Stimulated activated naive CD4-positive, alpha-beta T cell (primary cell): ENCODE measurements around the gene NKAPD1.
"Not testable (repeated sequence)": the region's sequence is repeated elsewhere in the genome, so short reads cannot be mapped to it uniquely, and the experiment has no call there.

ENCODE experiments used
- DNase-seq, 6 experiments: peaks; one replicate each; lab custom pipeline; 2025; lab: John Stamatoyannopoulos, UW

The NKAPD1 gene, protein sequence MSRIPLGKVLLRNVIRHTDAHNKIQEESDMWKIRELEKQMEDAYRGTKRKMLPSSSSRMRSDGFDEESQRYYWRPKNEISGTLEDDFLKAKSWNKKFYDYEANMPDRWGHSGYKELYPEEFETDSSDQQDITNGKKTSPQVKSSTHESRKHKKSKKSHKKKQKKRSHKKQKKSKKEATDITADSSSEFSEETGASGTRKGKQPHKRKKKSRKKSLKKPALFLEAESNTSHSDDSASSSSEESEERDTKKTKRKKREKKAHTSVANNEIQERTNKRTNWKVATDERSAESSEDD

DNA sequence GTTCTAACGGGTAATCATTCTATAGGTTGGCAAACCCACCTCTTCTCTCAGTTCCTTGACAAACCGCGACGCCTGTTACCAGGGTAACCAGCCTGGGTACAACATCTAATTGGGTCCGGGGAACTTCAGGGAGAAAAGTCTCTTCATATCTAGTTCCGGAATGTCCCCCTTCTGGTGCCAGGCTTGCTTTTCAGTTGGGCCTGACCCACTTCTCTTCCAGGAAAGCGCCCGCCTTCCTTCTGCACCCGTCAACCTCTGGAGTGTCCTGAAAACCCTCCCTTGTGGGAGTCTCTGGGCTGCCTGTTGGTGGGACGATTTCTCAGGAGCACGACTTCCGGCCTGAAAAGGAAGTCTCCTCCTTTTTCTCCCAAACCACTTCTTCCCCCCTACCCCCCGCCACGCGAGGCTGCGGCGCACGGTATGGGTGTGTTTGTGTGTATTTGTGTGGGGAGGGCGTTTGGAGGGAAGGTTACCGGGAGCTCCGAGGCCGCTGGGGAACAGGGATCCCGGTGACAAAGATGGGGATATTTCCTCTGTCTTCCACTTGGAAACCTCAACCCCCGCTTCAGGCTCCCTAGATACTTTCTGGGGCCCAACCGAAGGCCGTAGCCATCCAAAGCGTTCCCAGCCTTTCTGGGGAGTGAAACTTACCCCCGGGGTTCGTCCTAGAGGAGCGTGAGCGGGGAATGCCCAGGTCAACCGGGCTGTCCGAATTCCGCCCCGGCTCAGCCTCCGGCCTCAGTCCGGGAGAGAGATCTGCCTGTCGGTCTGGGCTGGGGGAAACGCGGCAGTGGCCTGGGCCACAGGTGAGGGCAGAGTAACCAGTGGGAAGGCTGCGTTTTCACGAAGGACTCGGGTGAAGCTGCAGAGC, at the start of gene NKAPD1, which contains the start of gene PIH1D2:
NKAPD1 (plus strand) TSS at position 359 of the 871 bp plus-strand sequence. CDS start 1,276 bp downstream, outside the sequence.
PIH1D2 (minus strand) TSS at position 77 of the 871 bp plus-strand sequence. CDS start 843 bp downstream, outside the sequence.
- peak; percentile 75 to 90 (median 77) for DNase-seq

DNA sequence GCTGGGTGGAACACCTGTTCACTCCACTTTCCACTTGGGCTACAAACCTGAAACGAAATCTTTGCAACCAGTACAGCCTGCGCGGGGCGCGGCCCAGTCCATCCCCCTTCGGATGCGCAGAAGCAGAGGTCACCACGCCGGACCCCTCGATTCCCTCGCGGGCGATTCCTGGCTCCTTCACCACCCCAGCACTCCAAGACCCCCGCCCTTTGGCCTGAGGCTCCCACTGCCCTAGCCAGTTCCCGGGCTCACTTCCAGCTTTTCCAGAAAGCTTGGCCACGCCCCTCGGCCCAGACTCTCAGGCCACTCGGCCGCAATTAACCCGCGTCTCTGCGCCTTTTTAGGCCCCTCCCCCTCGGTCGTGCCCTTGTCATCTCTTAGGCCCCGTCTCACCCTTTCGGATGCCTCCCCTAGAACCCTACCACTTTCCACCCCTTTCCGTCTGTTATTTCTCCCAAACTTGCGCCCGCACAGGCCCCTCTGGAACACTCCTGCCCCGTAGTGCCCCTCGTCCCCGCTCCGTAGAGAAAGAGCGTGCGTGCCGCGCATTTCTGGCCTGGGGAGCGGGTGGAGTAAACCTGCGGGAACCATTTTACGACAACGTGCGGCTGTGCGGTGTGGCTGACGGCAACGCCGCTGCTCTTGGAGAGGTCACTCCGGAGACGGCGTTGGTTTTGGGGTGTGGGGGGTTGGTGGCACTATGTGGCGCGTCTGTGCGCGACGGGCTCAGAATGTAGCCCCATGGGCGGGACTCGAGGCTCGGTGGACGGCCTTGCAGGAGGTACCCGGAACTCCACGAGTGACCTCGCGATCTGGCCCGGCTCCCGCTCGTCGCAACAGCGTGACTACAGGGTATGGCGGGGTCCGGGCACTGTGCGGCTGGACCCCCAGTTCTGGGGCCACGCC, 49.1 kb upstream of the NKAPD1 start, which contains the start of gene DLAT:
DLAT (plus strand) TSS at position 636 of the 906 bp plus-strand sequence; CDS start at position 701, 65 bp downstream.
- peak; percentile 70 to 86 (median 74) for DNase-seq

DNA sequence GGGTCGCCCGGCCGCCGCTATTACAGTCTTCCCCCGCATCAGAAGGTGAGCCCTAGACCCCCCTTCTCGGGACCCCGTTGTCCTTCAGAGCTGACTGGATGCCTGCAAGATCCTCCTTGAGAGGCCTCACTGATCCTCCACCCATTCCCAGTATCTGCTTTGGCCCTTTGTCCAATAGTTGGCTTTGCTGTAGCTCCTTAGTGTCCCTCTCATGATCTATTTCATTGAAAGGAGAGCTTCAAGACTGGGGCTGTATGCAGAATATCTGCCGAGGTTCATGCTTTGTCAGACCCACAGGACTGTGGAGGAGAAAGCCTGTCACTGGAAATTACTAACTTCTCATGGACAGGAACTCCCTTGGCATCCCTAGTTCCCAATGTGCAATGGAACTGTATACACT, 48.4 kb upstream of the NKAPD1 start:
- DNase-seq, result peak in 1 of 6 experiments; percentile 42

DNA sequence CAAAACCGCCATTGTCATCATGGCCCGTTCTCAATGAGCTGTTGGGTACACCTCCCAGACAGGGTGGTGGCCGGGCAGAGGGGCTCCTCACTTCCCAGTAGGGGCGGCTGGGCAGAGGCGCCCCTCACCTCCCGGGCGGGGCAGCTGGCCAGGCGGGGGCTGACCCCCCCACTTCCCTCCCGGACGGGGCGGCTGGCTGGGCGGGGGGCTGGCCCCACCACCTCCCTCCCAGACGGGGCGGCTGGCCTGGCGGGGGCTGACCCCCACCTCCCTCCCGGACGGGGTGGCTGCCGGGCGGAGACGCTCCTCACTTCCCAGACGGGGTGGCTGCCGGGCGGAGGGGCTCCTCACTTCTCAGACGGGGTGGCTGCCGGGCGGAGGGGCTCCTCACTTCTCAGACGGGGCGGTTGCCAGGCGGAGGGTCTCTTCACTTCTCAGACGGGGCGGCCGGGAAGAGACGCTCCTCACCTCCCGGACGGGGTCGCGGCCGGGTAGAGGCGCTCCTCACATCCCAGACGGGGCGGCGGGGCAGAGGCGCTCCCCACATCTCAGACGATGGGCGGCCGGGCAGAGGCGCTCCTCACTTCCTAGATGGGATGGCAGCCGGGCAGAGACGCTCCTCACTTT, 47.2 kb upstream of the NKAPD1 start:
- not testable (repeated sequence) for DNase-seq

DNA sequence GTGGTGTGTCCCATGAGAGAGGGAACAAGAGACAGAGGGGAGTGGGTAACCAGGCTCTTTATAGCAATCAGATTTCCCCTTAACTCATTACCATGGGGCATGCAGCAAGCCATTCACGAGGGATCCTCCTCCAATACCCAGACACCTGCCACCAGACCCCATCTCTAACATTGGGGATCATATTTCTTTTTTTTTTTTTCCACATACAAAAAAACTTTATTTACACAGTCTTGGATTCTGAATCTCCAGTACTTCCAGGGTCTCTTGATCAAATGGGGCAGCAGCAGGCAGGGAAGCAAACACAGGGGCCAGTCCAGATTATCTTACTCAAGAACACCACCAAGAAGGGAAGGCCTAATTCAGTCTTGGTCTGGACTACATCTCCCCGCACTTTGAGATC, 44.6 kb upstream of the NKAPD1 start:
- DNase-seq, result no peak

DNA sequence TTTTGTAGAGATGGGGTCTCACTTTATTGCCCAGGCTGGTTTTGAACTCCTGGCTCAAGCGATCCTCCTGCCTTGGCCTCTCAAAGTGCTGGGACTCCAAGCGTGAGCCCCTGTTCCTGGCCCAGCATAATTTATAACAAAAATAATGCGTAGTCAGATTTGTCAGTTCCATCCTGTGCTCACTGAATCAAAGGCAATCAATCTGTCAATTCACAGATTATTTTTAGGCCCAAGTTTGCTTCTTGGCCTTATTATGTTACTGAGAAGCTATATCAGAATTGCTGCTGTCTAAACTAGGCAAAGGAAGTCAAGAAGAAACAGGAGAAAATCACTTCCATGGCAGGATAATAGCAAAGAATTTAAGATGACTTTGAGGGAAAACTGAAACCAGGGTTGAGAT, 40.2 kb upstream of the NKAPD1 start:
- DNase-seq, result no peak

DNA sequence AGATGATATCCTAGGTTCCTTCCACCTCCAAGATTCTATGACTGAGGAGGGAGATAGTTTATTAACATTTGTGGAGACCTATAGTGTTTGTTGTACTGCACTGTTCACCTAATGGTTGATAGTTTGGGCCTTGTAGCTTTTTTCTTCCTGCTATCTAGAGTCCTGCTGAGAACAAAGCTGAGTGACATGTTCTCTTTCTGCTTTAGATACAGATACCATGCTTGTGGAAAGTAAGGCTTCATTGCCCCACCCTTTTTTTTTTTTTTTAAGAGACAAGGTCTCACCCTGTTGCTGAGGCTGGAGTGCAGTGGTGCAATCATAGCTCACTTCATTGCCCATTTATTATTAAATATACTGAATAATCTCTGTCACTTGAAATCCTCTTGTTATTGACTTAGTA, 36.6 kb upstream of the NKAPD1 start:
- no peak for DNase-seq

DNA sequence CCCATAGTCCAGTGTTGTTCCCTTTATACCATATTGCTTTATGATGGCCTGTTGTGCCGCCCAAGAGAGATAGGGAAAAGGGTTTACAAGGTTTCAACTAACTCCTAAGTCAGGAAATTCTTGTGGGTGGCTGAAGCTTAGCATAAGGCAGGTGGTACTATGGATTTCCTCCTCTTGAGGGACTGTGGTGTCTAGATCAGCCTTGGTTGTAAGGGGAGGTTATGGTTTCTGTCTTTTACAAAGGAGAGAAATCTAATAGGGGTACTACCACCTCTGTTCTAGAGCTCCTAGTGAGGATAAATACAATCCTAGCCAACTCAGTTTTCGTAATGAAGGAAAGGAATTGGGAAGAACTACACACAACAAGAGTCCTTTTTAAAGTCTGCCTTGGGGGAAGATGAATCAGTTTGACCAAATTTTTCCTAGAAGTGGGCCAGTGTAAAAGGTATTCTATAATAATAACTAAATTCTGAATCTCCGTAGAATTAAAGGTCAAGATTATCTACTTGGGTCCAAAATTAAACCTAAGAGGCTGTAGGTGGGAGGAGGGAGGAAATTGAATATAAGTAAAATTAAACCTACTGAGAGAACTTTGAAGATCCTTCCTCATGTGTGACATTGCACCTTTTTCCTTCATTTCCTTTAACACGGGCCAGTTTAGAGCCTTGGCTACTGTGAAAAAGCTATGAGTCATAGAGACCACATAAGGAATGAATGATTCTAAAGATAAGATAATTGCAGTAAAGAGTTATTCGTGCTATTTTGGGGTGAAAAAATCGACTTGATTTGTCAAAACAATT, 31.7 kb upstream of the NKAPD1 start:
- DNase-seq, result no peak

DNA sequence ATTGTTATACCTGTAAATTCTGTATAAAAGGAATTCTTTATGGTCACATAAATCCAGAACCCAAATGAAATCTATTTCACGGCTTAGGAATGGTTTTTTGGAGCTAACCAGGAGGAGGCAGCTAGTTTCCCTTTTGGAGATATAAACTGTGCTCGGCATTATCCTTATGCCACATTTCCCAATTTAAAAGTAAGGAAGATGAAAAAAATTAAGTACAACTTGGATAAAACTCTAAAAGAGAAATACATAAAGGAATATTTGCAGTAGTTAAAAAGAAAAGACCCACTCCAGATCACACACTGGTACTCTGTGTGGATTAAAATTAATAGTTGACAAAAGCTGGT, 31.2 kb upstream of the NKAPD1 start:
- no peak for DNase-seq

DNA sequence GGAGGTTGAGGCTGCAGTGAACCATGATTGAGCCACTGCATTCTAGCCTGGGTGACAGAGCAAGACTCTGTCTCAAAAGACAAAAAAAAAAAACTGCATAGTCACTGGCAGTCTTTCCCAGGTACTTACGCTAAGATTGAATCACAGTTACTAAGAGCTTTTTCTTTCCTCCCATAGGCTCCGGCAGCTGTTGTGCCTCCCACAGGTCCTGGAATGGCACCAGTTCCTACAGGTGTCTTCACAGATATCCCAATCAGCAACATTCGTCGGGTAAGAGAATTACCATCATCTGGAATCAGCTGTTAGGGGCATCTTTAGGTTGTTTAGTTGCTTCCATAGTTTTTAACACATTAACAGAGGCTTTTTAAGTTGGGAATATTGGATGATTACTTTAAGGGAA, 29.1 kb upstream of the NKAPD1 start:
- no peak for DNase-seq

DNA sequence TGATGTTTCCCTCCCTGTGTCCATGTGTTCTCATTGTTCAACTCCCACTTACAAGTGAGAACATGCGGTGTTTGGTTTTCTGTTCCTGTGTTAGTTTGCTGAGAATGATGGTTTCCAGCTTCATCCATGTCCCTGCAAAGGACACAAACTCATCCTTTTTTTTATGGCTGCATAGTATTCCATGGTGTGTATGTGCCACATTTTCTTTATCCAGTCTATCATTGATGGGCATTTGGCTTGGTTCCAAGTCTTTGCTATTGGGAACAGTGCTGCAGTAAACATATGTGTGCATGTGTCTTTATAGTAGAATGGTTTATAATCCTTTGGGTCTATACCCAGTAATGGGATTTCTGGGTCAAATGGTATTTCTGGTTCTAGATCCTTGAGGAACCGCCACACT, 27.5 kb upstream of the NKAPD1 start:
- not testable (repeated sequence) for DNase-seq

DNA sequence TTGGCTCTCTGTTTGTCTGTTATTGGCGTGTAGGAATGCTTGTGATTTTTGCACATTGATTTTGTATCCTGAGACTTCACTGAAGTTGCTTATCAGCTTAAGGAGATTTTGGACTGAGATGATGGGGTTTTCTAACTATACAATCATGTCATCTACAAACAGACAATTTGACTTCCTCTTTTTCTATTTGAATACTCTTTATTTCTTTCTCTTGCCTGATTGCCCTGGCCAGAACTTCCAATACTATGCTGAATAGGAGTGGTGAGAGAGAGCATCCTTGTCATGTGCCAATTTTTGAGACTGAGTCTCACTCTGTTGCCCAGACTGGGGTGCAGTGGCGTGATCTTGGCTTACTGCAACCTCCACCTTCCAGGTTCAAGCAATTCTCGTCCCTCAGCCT, 25.8 kb upstream of the NKAPD1 start:
- DNase-seq, result not testable (repeated sequence)

DNA sequence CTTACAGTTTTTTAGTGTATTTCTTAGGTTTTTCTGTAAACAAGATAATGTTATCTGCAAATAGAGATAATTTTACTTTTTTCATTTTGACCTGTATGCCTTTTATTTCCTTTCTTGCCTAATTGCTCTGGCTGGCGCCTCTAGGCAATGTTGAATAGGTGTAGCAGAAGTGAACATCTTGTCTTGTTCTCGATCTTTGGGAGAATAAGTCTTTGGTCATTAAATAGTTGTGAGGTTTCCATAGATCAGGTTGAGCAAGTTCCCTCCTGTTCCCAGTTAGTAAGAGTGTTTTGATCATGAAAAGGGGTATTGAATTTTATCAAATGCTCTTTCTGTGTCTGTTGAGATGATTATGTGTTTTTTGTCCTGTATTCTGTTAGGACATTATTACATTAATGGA, 24.3 kb upstream of the NKAPD1 start:
- no peak for DNase-seq

DNA sequence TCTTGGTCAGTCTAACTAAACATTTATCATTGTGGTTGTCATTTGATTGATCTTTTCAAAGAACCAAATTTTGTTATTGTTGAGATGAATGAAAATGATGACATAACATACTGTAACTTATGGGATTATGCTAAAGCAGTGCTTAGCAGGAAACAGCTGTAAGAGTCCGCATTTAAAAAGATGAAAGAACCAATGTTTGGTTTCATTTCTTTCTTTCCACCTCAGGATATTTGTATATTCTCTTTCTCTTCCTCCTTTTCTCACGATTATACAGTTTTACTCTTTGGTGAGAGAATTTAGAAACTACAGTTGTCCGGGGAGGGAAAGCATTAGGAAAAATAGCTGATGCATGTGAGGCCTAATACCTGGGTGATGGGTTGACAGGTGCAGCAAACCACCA, 23.4 kb upstream of the NKAPD1 start:
- DNase-seq, result no peak

DNA sequence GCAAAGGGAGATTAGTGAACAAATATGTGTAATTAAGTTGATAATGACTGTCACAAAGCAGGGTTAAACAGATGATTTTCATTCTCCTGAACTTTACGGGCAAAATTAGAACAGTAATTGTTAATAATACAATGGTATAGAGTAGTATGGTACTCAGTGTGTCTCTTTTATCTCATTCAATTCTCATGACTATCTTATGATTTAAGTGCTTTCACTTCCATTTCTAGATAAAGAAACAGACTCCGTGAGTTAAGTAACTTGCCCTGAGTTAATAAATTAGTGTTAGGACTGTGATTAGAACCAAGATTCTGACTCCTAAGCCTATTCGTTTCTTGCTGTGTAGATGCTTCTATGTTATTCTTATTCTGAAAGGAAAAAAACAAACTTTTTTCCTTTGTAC, 22.3 kb upstream of the NKAPD1 start:
- DNase-seq, result no peak

DNA sequence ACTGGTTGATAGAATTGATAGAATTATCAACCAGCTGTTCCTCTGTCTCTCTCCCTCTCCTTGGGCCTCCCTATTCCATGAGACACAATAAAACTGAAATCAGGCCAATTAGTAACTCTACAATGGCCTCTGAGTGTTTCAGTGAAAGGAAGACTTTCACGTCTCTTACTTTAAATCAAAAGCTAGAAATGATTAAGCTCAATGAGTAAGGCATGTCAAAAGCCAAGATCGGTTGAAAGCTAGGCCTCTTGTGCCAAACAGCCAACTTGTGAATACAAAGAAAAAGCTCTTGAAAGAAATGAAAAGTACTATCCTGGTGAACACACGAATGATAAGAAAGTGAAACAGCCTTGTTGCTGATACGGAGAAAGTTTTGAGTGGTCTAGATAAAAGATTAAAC, 16.9 kb upstream of the NKAPD1 start:
- DNase-seq, result no peak

DNA sequence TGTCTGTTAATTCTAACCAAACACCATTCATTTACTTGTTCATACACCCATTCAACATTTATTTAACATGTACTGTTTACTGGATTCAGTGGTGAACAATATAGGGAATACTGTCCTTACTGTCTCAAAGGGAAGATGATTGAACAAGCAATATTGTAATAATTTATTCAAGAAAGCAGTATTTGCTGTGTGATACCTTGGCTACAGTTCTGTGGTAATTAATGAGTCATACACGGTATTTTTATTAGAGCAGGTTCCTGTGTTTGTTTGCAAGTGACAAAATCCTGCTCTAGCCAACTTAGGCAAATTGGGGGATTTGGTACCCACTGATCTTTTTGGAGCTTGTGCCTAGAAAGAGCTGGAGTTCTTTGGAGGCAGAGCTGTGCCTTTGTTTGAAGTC, 16.0 kb upstream of the NKAPD1 start:
- DNase-seq, result no peak

DNA sequence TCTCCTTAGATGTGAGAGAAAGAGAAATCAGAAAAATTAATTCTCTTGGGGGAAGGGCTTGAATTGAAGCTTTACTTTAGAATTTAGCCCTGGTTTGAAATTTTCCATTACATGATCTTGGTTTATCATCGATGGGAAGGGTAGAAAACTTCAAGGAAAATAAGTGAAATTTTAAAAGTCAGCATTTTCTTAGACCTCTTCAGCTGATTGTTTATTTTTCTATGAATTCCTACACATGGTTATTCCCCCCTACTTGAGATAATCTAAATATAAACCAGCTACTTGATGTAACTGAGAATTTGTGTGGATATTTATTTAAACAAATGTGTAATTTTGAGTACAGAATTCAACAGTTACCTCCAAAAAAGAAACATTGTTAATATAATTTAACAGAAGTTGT, 11.2 kb upstream of the NKAPD1 start:
- DNase-seq, result no peak

DNA sequence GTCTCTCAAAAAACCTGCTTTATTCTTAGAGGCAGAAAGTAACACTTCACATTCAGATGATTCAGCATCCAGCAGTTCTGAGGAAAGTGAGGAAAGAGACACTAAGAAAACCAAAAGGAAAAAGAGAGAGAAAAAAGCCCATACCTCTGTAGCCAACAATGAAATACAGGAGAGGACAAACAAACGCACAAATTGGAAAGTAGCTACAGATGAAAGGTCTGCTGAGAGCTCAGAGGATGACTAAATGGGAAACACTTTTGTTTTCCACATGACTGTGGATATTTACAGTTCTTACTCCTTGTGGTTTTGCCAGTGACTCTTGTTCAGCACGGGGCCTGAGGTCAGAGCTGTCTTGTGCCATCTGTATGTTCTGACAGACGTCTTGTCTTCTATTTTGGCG, 8.6 kb downstream of the NKAPD1 start:
- DNase-seq, result no peak

DNA sequence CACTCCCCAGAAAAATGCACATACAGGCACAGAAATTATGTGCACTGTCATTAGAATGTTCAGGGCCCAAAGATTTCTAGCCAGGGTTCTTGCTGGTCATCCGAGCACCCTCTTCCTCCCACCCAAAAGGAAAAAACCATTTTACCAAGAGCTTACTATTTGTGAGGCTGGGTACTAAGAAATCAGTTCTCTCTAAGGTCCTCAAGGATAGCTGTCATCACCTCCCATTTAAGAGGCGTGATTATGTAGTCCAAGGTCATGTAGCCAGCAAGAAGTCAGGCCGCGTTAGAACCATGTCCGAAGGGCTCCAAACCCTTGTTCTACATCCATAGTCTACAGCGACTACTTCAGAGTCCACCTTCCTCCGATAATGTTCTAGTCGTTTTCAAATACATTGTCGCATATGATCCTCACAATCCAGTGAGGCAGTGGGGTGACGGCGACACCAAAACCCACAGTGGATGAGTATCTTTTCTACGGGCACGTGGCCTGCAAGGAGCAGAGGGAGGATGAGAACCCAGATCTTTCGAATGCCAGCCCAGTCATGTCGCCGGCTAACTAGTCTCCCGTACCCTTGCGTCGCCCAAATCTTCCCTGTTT, 11.8 kb downstream of the NKAPD1 start:
- no peak for DNase-seq
